Body of pancreas (tissue), 4 donors: ENCODE data around the gene ZFAND3. TPM values are rescaled to one million over a fixed set of nuclear protein-coding genes. Genes with fewer than 3 reads are reported as not detected.

Experiments used
- ATAC-seq: fragments of 150-250 bp; one replicate; pipeline ENCODE4 v1.9.1; 2016
- DNase-seq, 4 donors: peaks; one replicate each; pipeline ENCODE4 v3.0.0-alpha.2; 2019
- H3K27ac ChIP-seq, 4 donors: fragments of 200-600 bp; sonication (generic); 1 replicate in 3 of 4; 2 replicates in 1 of 4; pipeline versions ENCODE4 v1.5.1 to v1.6.1; 2016 to 2019; ENCODE audit warnings: mild to moderate bottlenecking in 1 of 4, mixed read lengths in 1 of 4, moderate library complexity in 1 of 4
- H3K27me3 ChIP-seq, 2 donors: fragments of 200-600 bp; sonication (generic); one replicate each; pipeline ENCODE4 v1.6.0; 2016; ENCODE audit warnings: mild to moderate bottlenecking in 1 of 2
- H3K36me3 ChIP-seq, 2 donors: fragments of 200-600 bp; sonication (generic); replicated peaks in 1 of 2; 2 replicates each; pipeline ENCODE4 v1.5.1; 2016; ENCODE audit warnings: low read depth in 2 of 2; ENCODE audit not compliant: insufficient read depth in 1 of 2
- H3K4me1 ChIP-seq: fragments of 200-600 bp; sonication (generic); one replicate; pipeline ENCODE4 v1.6.0; 2016
- H3K4me3 ChIP-seq, 2 donors: fragments of 200-600 bp; sonication (generic); 1 replicate in 1 of 2; 2 replicates in 1 of 2; pipeline ENCODE4 v1.5.1; 2016 to 2019
- H3K9me3 ChIP-seq, 3 donors: fragments of 200-600 bp; sonication (generic); 1 replicate in 2 of 3; 2 replicates in 1 of 3; pipeline ENCODE4 v1.5.1; 2016
- POLR2A ChIP-seq, 3 donors: fragments of 450-650 bp; IDR thresholded peaks; one replicate each; pipeline ENCODE4 v1.6.1; 2016; ENCODE audit warnings: antibody characterized with exemption in 3 of 3, mild to moderate bottlenecking in 2 of 3
- whole genome bisulfite sequencing, 2 donors: methylation state at CpG; one replicate each; pipeline ENCODE4 v1.1.5; 2017; 5-methylcytosine and 5-hydroxymethylcytosine counted together
- intact Hi-C: fragments of 100-400 bp; cut with DNase I; formaldehyde crosslinking; loops from one replicate; pipeline ENCODE4 v1.15.1; 2023
- total RNA-seq, 2 donors: library from RNA; depleted of rRNA; stranded (reverse); fragments of >200 nt; gene quantifications; one replicate each; pipeline ENCODE4 v1.1.0, GENCODE V29; 2016
- TF ChIP-seq, protein P1 (sequence below), 7 experiments: fragments of 450-650 bp in 4 of 7; fragments of 200-600 bp in 3 of 7; sonication (generic) in 3 of 7; IDR thresholded peaks; one replicate each; pipeline ENCODE4 v1.5.1; 2016 to 2019; ENCODE audit warnings: antibody characterized with exemption in 7 of 7

Gene ZFAND3
- total RNA-seq, 2 donors from 2014 or later: 20.8 to 27.0 TPM

DNA sequence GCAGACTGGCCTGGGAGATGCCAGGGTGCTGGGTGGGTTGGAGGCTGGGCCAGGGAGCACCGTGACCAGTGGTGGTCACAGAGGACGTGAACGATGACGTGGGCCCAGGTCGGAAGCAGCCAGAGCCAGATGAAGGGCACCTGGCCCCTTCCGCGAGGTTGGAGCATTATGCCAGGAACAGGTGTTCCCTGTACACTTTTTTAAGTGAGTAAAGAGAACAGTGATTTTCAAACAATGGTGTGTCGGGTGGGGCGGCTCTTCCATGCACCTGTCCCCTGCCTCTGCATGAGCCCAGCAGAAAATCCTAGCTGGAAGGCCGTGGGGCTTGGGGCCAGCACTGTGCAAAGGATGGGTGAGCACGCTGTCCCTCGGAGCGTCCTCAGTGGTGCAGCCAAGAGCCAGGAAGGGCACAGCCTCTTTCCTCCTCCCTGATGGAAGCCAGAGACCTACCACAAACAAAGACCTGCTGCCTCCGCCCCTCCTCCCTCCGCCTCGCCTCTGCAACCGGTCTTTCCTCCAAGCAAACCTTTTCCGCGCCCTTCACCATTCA, 350.5 kb downstream of the ZFAND3 start:
- TF ChIP-seq, protein P1, sequence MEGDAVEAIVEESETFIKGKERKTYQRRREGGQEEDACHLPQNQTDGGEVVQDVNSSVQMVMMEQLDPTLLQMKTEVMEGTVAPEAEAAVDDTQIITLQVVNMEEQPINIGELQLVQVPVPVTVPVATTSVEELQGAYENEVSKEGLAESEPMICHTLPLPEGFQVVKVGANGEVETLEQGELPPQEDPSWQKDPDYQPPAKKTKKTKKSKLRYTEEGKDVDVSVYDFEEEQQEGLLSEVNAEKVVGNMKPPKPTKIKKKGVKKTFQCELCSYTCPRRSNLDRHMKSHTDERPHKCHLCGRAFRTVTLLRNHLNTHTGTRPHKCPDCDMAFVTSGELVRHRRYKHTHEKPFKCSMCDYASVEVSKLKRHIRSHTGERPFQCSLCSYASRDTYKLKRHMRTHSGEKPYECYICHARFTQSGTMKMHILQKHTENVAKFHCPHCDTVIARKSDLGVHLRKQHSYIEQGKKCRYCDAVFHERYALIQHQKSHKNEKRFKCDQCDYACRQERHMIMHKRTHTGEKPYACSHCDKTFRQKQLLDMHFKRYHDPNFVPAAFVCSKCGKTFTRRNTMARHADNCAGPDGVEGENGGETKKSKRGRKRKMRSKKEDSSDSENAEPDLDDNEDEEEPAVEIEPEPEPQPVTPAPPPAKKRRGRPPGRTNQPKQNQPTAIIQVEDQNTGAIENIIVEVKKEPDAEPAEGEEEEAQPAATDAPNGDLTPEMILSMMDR (IDR thresholded peaks at IDR 0.05): no peak
- no peak for TF ChIP-seq POLR2A (IDR thresholded peaks at IDR 0.05)
- WGBS, 2 donors: 67 to 73% methylated on average over 17 to 19 of the region's 19 CpGs
- ATAC-seq: no peak
- peak in 2 of 4 donors; percentile 14 to 27 for DNase-seq
- Histone ChIP-seq H3K9me3 (no peaks in the 10 kb centered on the region), H3K4me3 (no peak overlapping the region), H3K4me1 (peaks cover 12% of the 10 kb centered on the region), H3K27me3 (no peaks in the 10 kb centered on the region), H3K36me3 (no peaks in the 10 kb centered on the region), H3K27ac (peak overlapping the region in 3 of 4 donors; percentile 12 to 34 (median 17))
- intact Hi-C loops: no loop called here

DNA sequence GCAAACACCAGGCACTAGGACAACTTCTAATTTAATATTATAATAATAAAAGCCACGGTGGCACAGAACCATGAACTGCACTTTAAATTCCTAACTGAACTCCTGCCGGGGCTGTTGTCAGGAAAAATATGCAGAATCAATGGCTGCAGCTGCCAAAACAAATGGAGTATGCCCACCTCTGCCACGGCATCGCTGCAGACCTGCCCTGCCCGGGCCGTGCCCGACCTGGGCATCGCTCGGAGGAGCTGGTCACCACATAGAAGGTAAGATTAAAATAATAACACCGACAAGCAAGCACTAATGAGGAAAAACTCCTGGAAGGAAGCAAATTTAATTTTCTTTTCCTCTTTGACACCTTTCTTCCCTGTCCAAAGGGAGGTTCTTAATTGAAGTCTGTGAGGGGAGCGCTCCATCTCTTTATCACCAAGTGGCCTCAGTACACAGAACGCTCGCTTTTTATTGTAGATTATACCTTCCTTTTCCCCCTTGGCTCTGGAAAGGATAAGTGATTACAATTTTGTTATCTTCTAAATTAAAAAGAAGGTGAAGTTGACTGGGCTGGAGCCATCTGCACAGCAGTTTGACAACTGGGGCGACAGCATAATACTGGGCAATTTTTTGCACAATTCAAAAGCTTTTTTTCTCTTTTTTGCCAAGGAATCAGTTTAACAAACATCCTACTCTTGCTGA, 351.3 kb downstream of the ZFAND3 start:
- H3K27me3 ChIP-seq: no peaks in the 10 kb centered on the region
- H3K9me3 ChIP-seq: no peaks in the 10 kb centered on the region
- no peak for DNase-seq
- TF ChIP-seq, protein P1 (IDR thresholded peaks at IDR 0.05): no peak
- TF ChIP-seq POLR2A (IDR thresholded peaks at IDR 0.05): no peak
- no peaks in the 10 kb centered on the region for H3K36me3 ChIP-seq
- no peak for ATAC-seq
- no peak overlapping the region for H3K4me3 ChIP-seq
- H3K4me1 ChIP-seq: peaks cover 12% of the 10 kb centered on the region
- peak overlapping the region in 1 of 4 donors; percentile 34 for H3K27ac ChIP-seq
- intact Hi-C loops: no loop called here
- 64 to 70% methylated on average over 14 of the region's 14 CpGs for WGBS, 2 donors

DNA sequence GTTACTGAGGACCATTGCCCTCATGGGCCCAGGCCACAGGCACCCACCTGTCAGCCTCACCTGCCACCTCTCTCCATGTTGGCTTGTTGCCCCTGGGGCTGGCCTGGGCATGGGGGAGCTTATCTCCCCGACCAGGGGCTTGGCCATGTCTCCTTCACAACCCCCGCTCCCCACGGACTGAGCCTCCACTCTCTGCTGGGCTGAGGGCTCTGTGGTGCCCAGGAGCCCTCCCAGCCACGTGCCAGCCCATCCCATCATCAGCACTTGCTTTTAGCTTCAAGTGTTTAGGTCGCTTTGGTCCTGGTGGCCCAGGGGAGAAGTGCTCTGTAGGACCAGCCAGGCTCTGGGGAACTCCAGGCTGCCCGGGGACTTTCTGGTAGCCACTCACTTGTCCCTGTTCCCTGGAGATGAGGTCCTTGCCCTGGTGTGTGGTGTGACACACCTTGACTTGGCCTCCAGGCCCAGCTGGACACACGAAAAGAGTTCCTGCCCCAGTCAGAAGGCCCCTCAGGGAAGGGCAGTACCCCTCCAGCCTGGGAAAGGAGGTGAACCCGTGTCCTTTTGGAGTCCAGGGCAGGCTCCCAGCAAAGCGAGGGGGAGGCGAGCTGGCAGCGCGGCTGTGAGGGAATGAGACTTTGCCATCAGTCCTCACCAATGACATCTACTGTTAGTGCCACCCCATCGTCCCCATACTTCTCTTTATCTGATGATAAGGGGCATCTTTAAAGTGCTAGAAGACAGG, 352.6 kb downstream of the ZFAND3 start:
- Histone ChIP-seq H3K4me1 (peaks cover 18% of the 10 kb centered on the region), H3K27me3 (no peaks in the 10 kb centered on the region), H3K9me3 (no peaks in the 10 kb centered on the region), H3K36me3 (no peaks in the 10 kb centered on the region), H3K27ac (no peak overlapping the region), H3K4me3 (no peak overlapping the region)
- WGBS, 2 donors: 84 to 87% methylated on average over 10 to 13 of the region's 13 CpGs
- DNase-seq (no peak), ATAC-seq (no peak)
- intact Hi-C loops: no loop called here
- TF ChIP-seq, protein P1 (IDR thresholded peaks at IDR 0.05): no peak
- no peak for TF ChIP-seq POLR2A (IDR thresholded peaks at IDR 0.05)

DNA sequence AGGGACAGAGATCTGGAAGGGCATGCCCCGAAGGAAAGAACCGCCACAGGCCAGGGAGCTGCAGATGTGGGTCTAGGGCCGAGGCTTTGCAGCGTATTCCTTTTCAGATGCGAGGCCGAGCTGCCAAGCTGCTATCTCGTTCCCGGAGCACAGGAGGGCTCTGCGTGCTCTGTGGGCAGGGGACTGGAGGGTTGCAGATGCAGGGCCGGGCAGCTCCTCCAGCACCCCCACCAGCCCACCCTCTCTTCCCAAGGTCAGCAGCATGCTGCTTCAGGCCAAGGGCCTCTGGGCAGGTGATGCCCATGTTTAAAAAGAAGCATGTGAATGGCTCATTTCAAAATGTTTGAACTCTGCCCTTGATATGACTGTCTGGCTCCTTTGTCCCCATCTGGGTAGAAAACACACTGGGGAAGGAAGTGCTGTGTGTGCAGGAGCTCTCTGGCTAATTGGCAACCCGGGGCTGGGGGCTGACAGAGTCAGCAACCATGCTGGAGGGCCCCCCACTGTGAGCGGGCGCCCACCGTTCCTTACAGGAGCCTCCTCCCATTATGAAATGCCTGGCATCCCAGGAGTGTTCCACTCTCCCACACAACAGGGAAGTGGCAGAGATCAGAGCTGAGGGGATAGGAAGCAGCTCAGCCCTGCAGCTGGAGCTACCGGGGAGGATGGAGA, 353.3 kb downstream of the ZFAND3 start:
- 84 to 97% methylated on average over 12 to 15 of the region's 15 CpGs for WGBS, 2 donors
- Histone ChIP-seq H3K36me3 (no peaks in the 10 kb centered on the region), H3K27me3 (no peaks in the 10 kb centered on the region), H3K4me1 (peaks cover 23% of the 10 kb centered on the region), H3K9me3 (no peaks in the 10 kb centered on the region), H3K4me3 (no peak overlapping the region), H3K27ac (no peak overlapping the region)
- intact Hi-C loops: no loop called here
- ATAC-seq (no peak), DNase-seq (no peak)
- TF ChIP-seq, protein P1 (IDR thresholded peaks at IDR 0.05): no peak
- no peak for TF ChIP-seq POLR2A (IDR thresholded peaks at IDR 0.05)
